ENCODE results near the gene PADI6.

Gene PADI6

GRCh38 chr1:17371896-17372295, at the start of gene PADI6:
Gene PADI6, plus strand, starts transcription at chr1:17372196. Its CDS starts 50 bp downstream, at chr1:17372246.
- no peak within 1 kb of the TSS for H3K4me2 ChIP-seq
- no peak within 1 kb of the TSS for H3K9ac ChIP-seq
- H3K79me2 ChIP-seq (ENCODE audit: insufficient read depth, low read depth): no peaks in the 10 kb centered on the region
- TF ChIP-seq CTCF (conservative IDR thresholded peaks at IDR 0.05; ENCODE audit: low read depth, low read length): no peak
- H3K36me3 ChIP-seq (ENCODE audit: insufficient read depth): no peaks in the 10 kb centered on the region
- no peak within 1 kb of the TSS for H3K4me3 ChIP-seq (IDR thresholded peaks at IDR 0.05; ENCODE audit: insufficient read depth, low read depth, low read length)
- no peaks in the 10 kb centered on the region for H4K20me1 ChIP-seq (ENCODE audit: insufficient read depth)
- H3K4me1 ChIP-seq (ENCODE audit: low read depth, poor library complexity, severe bottlenecking): no peaks in the 10 kb centered on the region
- peaks cover 64% of the 10 kb centered on the region for H3K27me3 ChIP-seq (ENCODE audit: insufficient read depth, low read depth)
- H3K27ac ChIP-seq: no peak within 1 kb of the TSS
- H2AFZ ChIP-seq (ENCODE audit: low read depth): no peak within 1 kb of the TSS

GRCh38 chr1:17328855-17329254, 43.1 kb upstream of the PADI6 start:
- peaks cover 24% of the 10 kb centered on the region for H3K27me3 ChIP-seq (ENCODE audit: insufficient read depth, low read depth)
- no peaks in the 10 kb centered on the region for H3K36me3 ChIP-seq (ENCODE audit: insufficient read depth)
- no peak overlapping the region for H3K4me2 ChIP-seq
- no peaks in the 10 kb centered on the region for H3K79me2 ChIP-seq (ENCODE audit: insufficient read depth, low read depth)
- H3K4me3 ChIP-seq (IDR thresholded peaks at IDR 0.05; ENCODE audit: insufficient read depth, low read depth, low read length): no peak overlapping the region
- H3K4me1 ChIP-seq (ENCODE audit: low read depth, poor library complexity, severe bottlenecking): no peaks in the 10 kb centered on the region
- no peak overlapping the region for H2AFZ ChIP-seq (ENCODE audit: low read depth)
- H4K20me1 ChIP-seq (ENCODE audit: insufficient read depth): no peaks in the 10 kb centered on the region
- no peak overlapping the region for H3K9ac ChIP-seq
- no peak overlapping the region for H3K27ac ChIP-seq
- TF ChIP-seq CTCF (conservative IDR thresholded peaks at IDR 0.05; ENCODE audit: low read depth, low read length): no peak

GRCh38 chr1:17329610-17330009, 42.4 kb upstream of the PADI6 start:
- Histone ChIP-seq H3K27ac (no peak overlapping the region), H4K20me1 (ENCODE audit: insufficient read depth) (no peaks in the 10 kb centered on the region), H3K79me2 (ENCODE audit: insufficient read depth, low read depth) (no peaks in the 10 kb centered on the region), H3K9ac (no peak overlapping the region), H3K4me1 (ENCODE audit: low read depth, poor library complexity, severe bottlenecking) (no peaks in the 10 kb centered on the region), H3K36me3 (ENCODE audit: insufficient read depth) (no peaks in the 10 kb centered on the region), H3K27me3 (ENCODE audit: insufficient read depth, low read depth) (peaks cover 27% of the 10 kb centered on the region), H2AFZ (ENCODE audit: low read depth) (no peak overlapping the region), H3K4me3 (IDR thresholded peaks at IDR 0.05; ENCODE audit: insufficient read depth, low read depth, low read length) (no peak overlapping the region), H3K4me2 (no peak overlapping the region)
- TF ChIP-seq CTCF (conservative IDR thresholded peaks at IDR 0.05; ENCODE audit: low read depth, low read length): no peak

GRCh38 chr1:17330856-17331255, 41.1 kb upstream of the PADI6 start:
- TF ChIP-seq CTCF (conservative IDR thresholded peaks at IDR 0.05; ENCODE audit: low read depth, low read length): no peak
- Histone ChIP-seq H3K27me3 (ENCODE audit: insufficient read depth, low read depth) (peaks cover 26% of the 10 kb centered on the region), H3K36me3 (ENCODE audit: insufficient read depth) (no peaks in the 10 kb centered on the region), H3K79me2 (ENCODE audit: insufficient read depth, low read depth) (no peaks in the 10 kb centered on the region), H3K27ac (no peak overlapping the region), H3K9ac (no peak overlapping the region), H3K4me2 (no peak overlapping the region), H4K20me1 (ENCODE audit: insufficient read depth) (no peaks in the 10 kb centered on the region), H3K4me1 (ENCODE audit: low read depth, poor library complexity, severe bottlenecking) (no peaks in the 10 kb centered on the region), H3K4me3 (IDR thresholded peaks at IDR 0.05; ENCODE audit: insufficient read depth, low read depth, low read length) (no peak overlapping the region), H2AFZ (ENCODE audit: low read depth) (no peak overlapping the region)

All from KMS-11 (cell line).